ENCODE results near the gene YPEL5. TPM values are rescaled to one million over a fixed set of nuclear protein-coding genes. Genes with fewer than 3 reads are reported as not detected.

Gene YPEL5
- polyA plus RNA-seq, 3 donors: 231 to 254 (median 235) TPM

DNA sequence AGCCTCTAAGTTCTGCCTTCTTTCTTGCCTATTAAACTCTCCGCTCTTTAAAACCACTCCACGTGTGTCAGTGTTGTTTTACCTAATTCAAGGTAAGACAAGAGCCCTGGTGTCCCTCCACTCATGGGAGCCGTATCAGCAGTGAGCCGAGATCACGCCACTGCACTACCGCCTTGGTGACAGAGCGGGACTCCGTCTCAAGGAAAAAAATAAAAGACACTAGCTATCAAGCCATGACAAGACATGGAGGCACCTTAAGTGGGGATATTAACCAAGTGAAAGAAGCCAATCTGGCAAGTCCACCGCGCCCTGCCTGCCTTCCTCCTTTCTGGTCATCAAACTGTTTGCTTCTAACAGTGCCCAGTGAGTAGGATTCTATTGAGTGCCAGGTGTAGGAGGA lies 44.3 kb downstream of the YPEL5 start:
- TF ChIP-seq, protein P1, sequence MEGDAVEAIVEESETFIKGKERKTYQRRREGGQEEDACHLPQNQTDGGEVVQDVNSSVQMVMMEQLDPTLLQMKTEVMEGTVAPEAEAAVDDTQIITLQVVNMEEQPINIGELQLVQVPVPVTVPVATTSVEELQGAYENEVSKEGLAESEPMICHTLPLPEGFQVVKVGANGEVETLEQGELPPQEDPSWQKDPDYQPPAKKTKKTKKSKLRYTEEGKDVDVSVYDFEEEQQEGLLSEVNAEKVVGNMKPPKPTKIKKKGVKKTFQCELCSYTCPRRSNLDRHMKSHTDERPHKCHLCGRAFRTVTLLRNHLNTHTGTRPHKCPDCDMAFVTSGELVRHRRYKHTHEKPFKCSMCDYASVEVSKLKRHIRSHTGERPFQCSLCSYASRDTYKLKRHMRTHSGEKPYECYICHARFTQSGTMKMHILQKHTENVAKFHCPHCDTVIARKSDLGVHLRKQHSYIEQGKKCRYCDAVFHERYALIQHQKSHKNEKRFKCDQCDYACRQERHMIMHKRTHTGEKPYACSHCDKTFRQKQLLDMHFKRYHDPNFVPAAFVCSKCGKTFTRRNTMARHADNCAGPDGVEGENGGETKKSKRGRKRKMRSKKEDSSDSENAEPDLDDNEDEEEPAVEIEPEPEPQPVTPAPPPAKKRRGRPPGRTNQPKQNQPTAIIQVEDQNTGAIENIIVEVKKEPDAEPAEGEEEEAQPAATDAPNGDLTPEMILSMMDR (IDR thresholded peaks at IDR 0.05): no peak
- H3K4me2 ChIP-seq (replicated peaks; ENCODE audit: extremely low read depth, low read length, poor library complexity, severe bottlenecking): no peak overlapping the region
- H3K4me3 ChIP-seq (replicated peaks in 1 of 3; ENCODE audit: low read depth in 2 of 3, low read length in 3 of 3): no peak overlapping the region
- Mint-ChIP-seq H3K4me1 (peaks cover 12% of the 10 kb centered on the region), H3K36me3 (no peaks in the 10 kb centered on the region), H3K9me3 (peaks cover 4 to 12% (median 9%) of the 10 kb centered on the region in 7 donors), H3K4me3 (no peak overlapping the region), H3K27me3 (ENCODE audit: low read depth in 3 of 3) (peaks cover 0 to 7% (median 2%) of the 10 kb centered on the region in 3 donors), H3K27ac (no peak overlapping the region)
- H3K36me3 ChIP-seq (replicated peaks in 1 of 2; ENCODE audit: control insufficient read depth in 1 of 2, insufficient read depth in 2 of 2, low read length in 2 of 2): no peaks in the 10 kb centered on the region
- WGBS (ENCODE audit: insufficient coverage): 97% methylated on average over 8 of the region's 10 CpGs
- H3K9me3 ChIP-seq (replicated peaks in 1 of 2; ENCODE audit: control insufficient read depth in 1 of 2, insufficient read depth in 1 of 2, low read length in 2 of 2): peaks cover 0 to 6% of the 10 kb centered on the region in 2 donors
- H3K27me3 ChIP-seq (ENCODE audit: control insufficient read depth in 2 of 2, insufficient read depth in 2 of 2, low read length in 2 of 2): no peaks in the 10 kb centered on the region
- no peaks in the 10 kb centered on the region for H4K20me1 ChIP-seq (ENCODE audit: insufficient read depth, low read length)
- H3K4me1 ChIP-seq (ENCODE audit: control insufficient read depth in 1 of 2, insufficient read depth in 2 of 2, low read length in 2 of 2): peaks cover 10 to 11% of the 10 kb centered on the region in 2 donors
- H2AFZ ChIP-seq (ENCODE audit: insufficient read depth, low read depth, low read length, poor library complexity, severe bottlenecking): no peak overlapping the region
- DNase-seq: no peak
- H3K27ac ChIP-seq (ENCODE audit: low read depth in 1 of 2, low read length in 2 of 2): no peak overlapping the region
- intact Hi-C loops (cut with micrococcal nuclease): no loop called here
- no peaks in the 10 kb centered on the region for H3K79me2 ChIP-seq (ENCODE audit: insufficient read depth, low read length)
- H3K9ac ChIP-seq (ENCODE audit: insufficient read depth, low read length, poor library complexity, severe bottlenecking): no peak overlapping the region

DNA sequence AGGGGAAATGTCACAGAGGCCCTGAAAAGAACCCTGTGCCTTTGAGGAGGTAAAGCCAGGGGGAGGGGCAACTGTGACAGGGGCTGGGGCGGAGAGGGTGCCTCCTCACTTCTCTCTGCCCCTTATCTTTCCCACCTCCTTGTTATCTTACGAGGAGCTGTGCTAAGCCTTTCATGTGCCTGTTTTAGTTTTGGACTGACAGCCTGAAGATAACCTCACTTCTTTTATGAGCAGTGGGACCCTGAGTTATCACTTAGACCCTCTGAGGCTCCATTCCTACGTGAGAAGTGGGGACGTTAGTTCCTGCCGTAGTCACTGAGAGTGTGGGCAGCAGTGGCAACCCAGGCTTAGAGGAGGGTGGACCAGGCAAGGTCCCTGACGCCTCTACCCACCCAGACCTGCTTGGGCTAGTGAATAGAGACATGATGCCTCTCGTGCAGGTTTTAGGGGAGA lies 45.0 kb downstream of the YPEL5 start:
- no peak overlapping the region for H2AFZ ChIP-seq (ENCODE audit: insufficient read depth, low read depth, low read length, poor library complexity, severe bottlenecking)
- no peak overlapping the region for H3K9ac ChIP-seq (ENCODE audit: insufficient read depth, low read length, poor library complexity, severe bottlenecking)

More for the DNA sequence above, 45.0 kb downstream of the YPEL5 start:
- H3K4me3 Mint-ChIP-seq: no peak overlapping the region
- Histone ChIP-seq H3K36me3 (replicated peaks in 1 of 2; ENCODE audit: control insufficient read depth in 1 of 2, insufficient read depth in 2 of 2, low read length in 2 of 2) (no peaks in the 10 kb centered on the region), H3K4me3 (replicated peaks in 1 of 3; ENCODE audit: low read depth in 2 of 3, low read length in 3 of 3) (no peak overlapping the region), H3K4me1 (ENCODE audit: control insufficient read depth in 1 of 2, insufficient read depth in 2 of 2, low read length in 2 of 2) (peaks cover 15% of the 10 kb centered on the region in 2 donors), H3K27ac (ENCODE audit: low read depth in 1 of 2, low read length in 2 of 2) (no peak overlapping the region), H4K20me1 (ENCODE audit: insufficient read depth, low read length) (no peaks in the 10 kb centered on the region), H3K27me3 (ENCODE audit: control insufficient read depth in 2 of 2, insufficient read depth in 2 of 2, low read length in 2 of 2) (no peaks in the 10 kb centered on the region), H3K4me2 (replicated peaks; ENCODE audit: extremely low read depth, low read length, poor library complexity, severe bottlenecking) (no peak overlapping the region), H3K79me2 (ENCODE audit: insufficient read depth, low read length) (no peaks in the 10 kb centered on the region), H3K9me3 (replicated peaks in 1 of 2; ENCODE audit: control insufficient read depth in 1 of 2, insufficient read depth in 1 of 2, low read length in 2 of 2) (peaks cover 0 to 6% of the 10 kb centered on the region in 2 donors)
- intact Hi-C loops (cut with micrococcal nuclease): no loop called here
- peaks cover 17% of the 10 kb centered on the region for H3K4me1 Mint-ChIP-seq
- no peaks in the 10 kb centered on the region for H3K36me3 Mint-ChIP-seq
- DNase-seq: no peak
- H3K27ac Mint-ChIP-seq: no peak overlapping the region
- peaks cover 4 to 12% (median 8%) of the 10 kb centered on the region in 7 donors for H3K9me3 Mint-ChIP-seq
- peaks cover 0 to 7% (median 2%) of the 10 kb centered on the region in 3 donors for H3K27me3 Mint-ChIP-seq (ENCODE audit: low read depth in 3 of 3)
- TF ChIP-seq, protein P1 (IDR thresholded peaks at IDR 0.05): no peak
- WGBS (ENCODE audit: insufficient coverage): 91% methylated on average over 4 of the region's 7 CpGs

All from CD14-positive monocyte (primary cell).